ENCODE measurements around the gene KLHL36. TPM values are rescaled to one million over a fixed set of nuclear protein-coding genes. Genes with fewer than 3 reads are reported as not detected.

Gene KLHL36
- polyA plus RNA-seq, 2 donors = 15.9 to 16.1 TPM

GRCh38 chr16:84665359-84665758, 17.0 kb downstream of the KLHL36 start:
- Histone ChIP-seq H3K36me3 (ENCODE audit: control insufficient read depth in 2 of 2, insufficient read depth in 2 of 2, low read length in 1 of 2) (peaks cover 8 to 43% of the 10 kb centered on the region in 2 donors), H3K4me1 (ENCODE audit: control insufficient read depth in 2 of 2, insufficient read depth in 2 of 2, low read length in 1 of 2) (no peaks in the 10 kb centered on the region), H3K27me3 (ENCODE audit: control insufficient read depth in 1 of 2, insufficient read depth in 2 of 2, low read length in 2 of 2) (no peaks in the 10 kb centered on the region), H3K9me3 (ENCODE audit: control insufficient read depth in 2 of 2, insufficient read depth in 1 of 2, low read depth in 1 of 2, low read length in 1 of 2) (no peaks in the 10 kb centered on the region), H3K4me3 (ENCODE audit: low read depth in 1 of 2, low read length in 2 of 2) (no peak overlapping the region), H3K27ac (ENCODE audit: low read depth in 2 of 2, low read length in 1 of 2) (no peak overlapping the region)
- 78 to 87% methylated on average over 2 of the region's 2 CpGs for WGBS, 2 donors

- Histone ChIP-seq H3K36me3 (ENCODE audit: control insufficient read depth in 2 of 2, insufficient read depth in 2 of 2, low read length in 1 of 2) (peaks cover 7 to 40% of the 10 kb centered on the region in 2 donors), H3K27me3 (ENCODE audit: control insufficient read depth in 1 of 2, insufficient read depth in 2 of 2, low read length in 2 of 2) (no peaks in the 10 kb centered on the region), H3K4me1 (ENCODE audit: control insufficient read depth in 2 of 2, insufficient read depth in 2 of 2, low read length in 1 of 2) (no peaks in the 10 kb centered on the region), H3K27ac (ENCODE audit: low read depth in 2 of 2, low read length in 1 of 2) (no peak overlapping the region), H3K9me3 (ENCODE audit: control insufficient read depth in 2 of 2, insufficient read depth in 1 of 2, low read depth in 1 of 2, low read length in 1 of 2) (no peaks in the 10 kb centered on the region), H3K4me3 (ENCODE audit: low read depth in 1 of 2, low read length in 2 of 2) (no peak overlapping the region)
- WGBS, 2 donors = 91 to 93% methylated on average over 7 of the region's 7 CpGs
Measured at GRCh38 chr16:84665843-84666242, 17.5 kb downstream of the KLHL36 start.

DNA sequence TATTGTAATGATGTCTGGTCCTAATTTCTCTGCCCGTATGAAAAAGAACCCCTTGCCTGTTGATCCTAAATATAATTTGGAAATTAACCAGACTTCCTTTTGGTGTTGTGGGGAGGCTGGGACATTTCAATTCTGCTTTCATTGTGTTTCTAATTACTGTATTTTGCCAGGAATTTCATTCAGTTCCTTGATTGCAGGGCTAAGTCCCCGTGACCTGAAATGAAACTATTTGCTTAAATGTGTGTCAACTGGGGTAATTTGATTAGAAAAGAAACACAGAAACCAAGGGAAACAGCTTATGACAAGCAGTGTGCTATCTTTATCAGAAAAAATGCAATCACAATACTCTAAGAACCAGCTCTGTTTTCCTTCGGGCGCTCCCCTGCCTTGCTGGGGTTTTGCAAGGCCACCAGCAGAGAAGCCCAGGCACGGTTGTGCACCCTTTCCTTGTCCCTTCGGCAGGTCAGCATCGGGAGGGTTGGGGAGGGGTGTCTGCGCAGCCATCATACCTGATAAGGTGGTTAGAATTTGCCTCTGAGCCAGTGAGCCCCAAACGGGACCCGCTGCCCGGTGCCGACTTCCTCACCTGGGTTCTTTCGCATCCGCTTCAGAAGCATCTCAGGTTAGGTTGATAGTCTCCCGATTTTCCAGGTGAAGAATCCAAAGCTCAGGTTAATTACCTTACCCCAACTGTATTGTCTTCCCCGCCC, 19.4 kb downstream of the KLHL36 start:
- H3K4me1 ChIP-seq (ENCODE audit: control insufficient read depth in 2 of 2, insufficient read depth in 2 of 2, low read length in 1 of 2) = no peaks in the 10 kb centered on the region
- no peaks in the 10 kb centered on the region for H3K27me3 ChIP-seq (ENCODE audit: control insufficient read depth in 1 of 2, insufficient read depth in 2 of 2, low read length in 2 of 2)
- peaks cover 7 to 22% of the 10 kb centered on the region in 2 donors for H3K36me3 ChIP-seq (ENCODE audit: control insufficient read depth in 2 of 2, insufficient read depth in 2 of 2, low read length in 1 of 2)
- H3K27ac ChIP-seq (ENCODE audit: low read depth in 2 of 2, low read length in 1 of 2) = no peak overlapping the region
- no peaks in the 10 kb centered on the region for H3K9me3 ChIP-seq (ENCODE audit: control insufficient read depth in 2 of 2, insufficient read depth in 1 of 2, low read depth in 1 of 2, low read length in 1 of 2)
- H3K4me3 ChIP-seq (ENCODE audit: low read depth in 1 of 2, low read length in 2 of 2) = no peak overlapping the region
- 85% methylated on average over 16 of the region's 16 CpGs for WGBS, 2 donors

GRCh38 chr16:84670063-84670462, 21.8 kb downstream of the KLHL36 start:
- H3K27ac ChIP-seq (ENCODE audit: low read depth in 2 of 2, low read length in 1 of 2) = no peak overlapping the region
- no peaks in the 10 kb centered on the region for H3K4me1 ChIP-seq (ENCODE audit: control insufficient read depth in 2 of 2, insufficient read depth in 2 of 2, low read length in 1 of 2)
- H3K27me3 ChIP-seq (ENCODE audit: control insufficient read depth in 1 of 2, insufficient read depth in 2 of 2, low read length in 2 of 2) = no peaks in the 10 kb centered on the region
- no peak overlapping the region for H3K4me3 ChIP-seq (ENCODE audit: low read depth in 1 of 2, low read length in 2 of 2)
- no peaks in the 10 kb centered on the region for H3K9me3 ChIP-seq (ENCODE audit: control insufficient read depth in 2 of 2, insufficient read depth in 1 of 2, low read depth in 1 of 2, low read length in 1 of 2)
- WGBS, 2 donors = 86 to 91% methylated on average over 12 of the region's 12 CpGs
- H3K36me3 ChIP-seq (ENCODE audit: control insufficient read depth in 2 of 2, insufficient read depth in 2 of 2, low read length in 1 of 2) = peaks cover 3 to 15% of the 10 kb centered on the region in 2 donors

DNA sequence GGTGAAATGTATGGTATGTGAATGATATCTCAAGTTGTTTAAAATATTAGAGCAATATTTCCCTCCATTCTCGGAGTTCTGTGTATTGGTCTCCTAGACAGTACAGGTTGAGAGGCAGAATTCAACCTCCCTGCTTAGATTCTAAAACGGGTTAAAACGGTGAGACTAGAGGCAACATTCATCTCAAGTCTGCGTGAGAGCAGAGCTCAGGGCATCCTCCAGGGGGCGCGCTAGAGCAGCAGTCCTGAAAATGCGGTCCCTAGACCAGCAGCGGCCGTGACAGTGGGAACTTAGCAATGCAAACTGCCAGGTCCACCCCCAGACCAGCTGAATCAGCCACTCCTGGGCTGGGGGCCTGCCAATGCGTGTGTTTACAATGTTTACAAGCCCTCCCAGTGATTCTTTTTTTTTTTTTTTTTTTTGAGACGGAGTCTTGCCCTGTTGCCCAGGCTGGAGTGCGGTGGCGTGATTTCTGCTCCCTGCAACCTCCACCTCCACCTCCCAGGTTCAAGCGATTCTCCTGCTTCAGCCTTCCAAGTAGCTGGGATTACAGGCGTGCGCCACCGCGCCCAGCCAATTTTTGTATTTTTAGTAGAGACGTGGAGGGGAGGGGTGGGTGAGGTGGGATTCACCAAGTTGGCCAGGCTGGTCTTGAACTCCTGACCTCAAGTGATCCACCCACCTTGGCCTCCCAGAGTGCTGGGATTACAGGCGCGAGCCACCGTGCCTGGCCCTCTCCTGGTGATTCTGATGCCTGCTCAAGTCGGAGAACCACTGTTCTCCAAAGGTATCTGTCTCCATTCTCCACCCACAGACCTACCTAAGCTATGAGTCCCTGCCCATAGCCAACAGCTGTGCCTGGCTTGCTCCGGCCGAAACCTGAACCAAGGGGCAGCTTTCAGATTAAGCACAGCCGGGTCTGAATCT, 24.2 kb downstream of the KLHL36 start:
- Histone ChIP-seq H3K27ac (ENCODE audit: low read depth in 2 of 2, low read length in 1 of 2) (no peak overlapping the region), H3K4me1 (ENCODE audit: control insufficient read depth in 2 of 2, insufficient read depth in 2 of 2, low read length in 1 of 2) (no peaks in the 10 kb centered on the region), H3K9me3 (ENCODE audit: control insufficient read depth in 2 of 2, insufficient read depth in 1 of 2, low read depth in 1 of 2, low read length in 1 of 2) (no peaks in the 10 kb centered on the region), H3K27me3 (ENCODE audit: control insufficient read depth in 1 of 2, insufficient read depth in 2 of 2, low read length in 2 of 2) (no peaks in the 10 kb centered on the region), H3K36me3 (ENCODE audit: control insufficient read depth in 2 of 2, insufficient read depth in 2 of 2, low read length in 1 of 2) (peaks cover 0 to 5% of the 10 kb centered on the region in 2 donors), H3K4me3 (ENCODE audit: low read depth in 1 of 2, low read length in 2 of 2) (no peak overlapping the region)
- 54 to 56% methylated on average over 26 of the region's 26 CpGs for WGBS, 2 donors

DNA sequence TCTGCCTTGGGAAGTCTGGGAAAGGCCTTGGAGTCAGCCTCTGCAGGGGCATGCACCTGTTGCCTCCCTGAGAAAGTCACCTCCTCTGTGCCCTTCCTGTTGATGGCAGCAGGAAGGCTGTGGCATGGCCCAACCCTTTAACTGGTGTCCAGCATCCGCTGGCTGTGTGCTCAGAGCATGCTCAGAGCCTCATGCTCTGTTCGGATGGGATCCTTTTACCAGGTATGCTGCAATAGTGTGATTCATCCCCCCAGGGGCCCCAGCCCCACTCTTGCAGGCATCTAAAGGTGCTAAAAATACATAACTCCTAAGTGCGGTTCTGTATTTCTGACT, 24.9 kb downstream of the KLHL36 start:
- H3K27ac ChIP-seq (ENCODE audit: low read depth in 2 of 2, low read length in 1 of 2) = no peak overlapping the region
- 95 to 96% methylated on average over 3 of the region's 3 CpGs for WGBS, 2 donors
- peaks cover 0 to 3% of the 10 kb centered on the region in 2 donors for H3K36me3 ChIP-seq (ENCODE audit: control insufficient read depth in 2 of 2, insufficient read depth in 2 of 2, low read length in 1 of 2)
- no peak overlapping the region for H3K4me3 ChIP-seq (ENCODE audit: low read depth in 1 of 2, low read length in 2 of 2)
- no peaks in the 10 kb centered on the region for H3K9me3 ChIP-seq (ENCODE audit: control insufficient read depth in 2 of 2, insufficient read depth in 1 of 2, low read depth in 1 of 2, low read length in 1 of 2)
- no peaks in the 10 kb centered on the region for H3K27me3 ChIP-seq (ENCODE audit: control insufficient read depth in 1 of 2, insufficient read depth in 2 of 2, low read length in 2 of 2)
- H3K4me1 ChIP-seq (ENCODE audit: control insufficient read depth in 2 of 2, insufficient read depth in 2 of 2, low read length in 1 of 2) = no peaks in the 10 kb centered on the region

- H3K4me1 ChIP-seq (ENCODE audit: control insufficient read depth in 2 of 2, insufficient read depth in 2 of 2, low read length in 1 of 2) = no peaks in the 10 kb centered on the region
- no peak overlapping the region for H3K27ac ChIP-seq (ENCODE audit: low read depth in 2 of 2, low read length in 1 of 2)
- no peaks in the 10 kb centered on the region for H3K36me3 ChIP-seq (ENCODE audit: control insufficient read depth in 2 of 2, insufficient read depth in 2 of 2, low read length in 1 of 2)
- H3K9me3 ChIP-seq (ENCODE audit: control insufficient read depth in 2 of 2, insufficient read depth in 1 of 2, low read depth in 1 of 2, low read length in 1 of 2) = no peaks in the 10 kb centered on the region
- 85 to 91% methylated on average over 3 of the region's 3 CpGs for WGBS, 2 donors
- H3K27me3 ChIP-seq (ENCODE audit: control insufficient read depth in 1 of 2, insufficient read depth in 2 of 2, low read length in 2 of 2) = no peaks in the 10 kb centered on the region
- H3K4me3 ChIP-seq (ENCODE audit: low read depth in 1 of 2, low read length in 2 of 2) = no peak overlapping the region
Measured at GRCh38 chr16:84673561-84673960, 25.2 kb downstream of the KLHL36 start.

DNA sequence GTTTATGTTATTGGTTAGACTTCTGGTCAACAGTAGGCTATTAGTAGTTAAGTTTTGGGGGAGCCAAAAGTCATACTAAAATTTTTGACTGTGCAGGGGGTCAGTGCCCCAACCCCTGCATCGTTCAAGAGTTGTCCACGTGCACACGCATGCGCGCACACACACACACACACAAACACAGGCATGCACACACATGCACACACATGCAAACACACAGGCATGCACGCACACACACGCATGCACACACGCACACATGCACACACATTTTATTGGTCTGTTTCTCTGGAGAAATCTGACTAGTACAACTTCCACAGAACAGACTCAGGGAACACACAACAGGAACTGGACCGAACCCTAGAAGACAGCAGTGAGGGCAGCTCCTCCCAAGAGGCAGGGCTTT, 27.1 kb downstream of the KLHL36 start:
- H3K27ac ChIP-seq (ENCODE audit: low read depth in 2 of 2, low read length in 1 of 2) = no peak overlapping the region
- no peaks in the 10 kb centered on the region for H3K4me1 ChIP-seq (ENCODE audit: control insufficient read depth in 2 of 2, insufficient read depth in 2 of 2, low read length in 1 of 2)
- no peaks in the 10 kb centered on the region for H3K9me3 ChIP-seq (ENCODE audit: control insufficient read depth in 2 of 2, insufficient read depth in 1 of 2, low read depth in 1 of 2, low read length in 1 of 2)
- WGBS, 2 donors = 83 to 91% methylated on average over 9 of the region's 9 CpGs
- H3K36me3 ChIP-seq (ENCODE audit: control insufficient read depth in 2 of 2, insufficient read depth in 2 of 2, low read length in 1 of 2) = no peaks in the 10 kb centered on the region
- no peaks in the 10 kb centered on the region for H3K27me3 ChIP-seq (ENCODE audit: control insufficient read depth in 1 of 2, insufficient read depth in 2 of 2, low read length in 2 of 2)
- H3K4me3 ChIP-seq (ENCODE audit: low read depth in 1 of 2, low read length in 2 of 2) = no peak overlapping the region

DNA sequence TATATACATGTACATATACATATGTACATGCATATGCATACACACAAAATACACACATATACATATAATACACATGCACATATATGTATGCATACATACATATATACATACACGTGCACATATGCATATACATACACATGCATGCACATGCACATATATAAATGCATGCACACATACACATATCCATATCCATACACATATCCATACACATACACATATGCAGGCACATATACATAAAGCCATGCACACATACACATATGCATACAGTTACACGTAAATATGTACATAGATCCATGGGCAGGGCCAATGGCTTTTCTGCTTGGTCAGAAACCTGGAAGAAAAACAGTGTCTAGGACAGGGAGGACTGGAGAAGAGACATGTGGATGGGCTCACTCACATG, 27.6 kb downstream of the KLHL36 start:
- no peaks in the 10 kb centered on the region for H3K36me3 ChIP-seq (ENCODE audit: control insufficient read depth in 2 of 2, insufficient read depth in 2 of 2, low read length in 1 of 2)
- 91 to 94% methylated on average over 2 of the region's 2 CpGs for WGBS, 2 donors
- H3K9me3 ChIP-seq (ENCODE audit: control insufficient read depth in 2 of 2, insufficient read depth in 1 of 2, low read depth in 1 of 2, low read length in 1 of 2) = no peaks in the 10 kb centered on the region
- no peak overlapping the region for H3K4me3 ChIP-seq (ENCODE audit: low read depth in 1 of 2, low read length in 2 of 2)
- no peaks in the 10 kb centered on the region for H3K4me1 ChIP-seq (ENCODE audit: control insufficient read depth in 2 of 2, insufficient read depth in 2 of 2, low read length in 1 of 2)
- H3K27me3 ChIP-seq (ENCODE audit: control insufficient read depth in 1 of 2, insufficient read depth in 2 of 2, low read length in 2 of 2) = no peaks in the 10 kb centered on the region
- H3K27ac ChIP-seq (ENCODE audit: low read depth in 2 of 2, low read length in 1 of 2) = no peak overlapping the region

All from esophagus (tissue), 2 donors.